MM.1S (cell line): Measurements from ENCODE around the gene DNASE1L3.
"Not testable (repeated sequence)": the region's sequence is repeated elsewhere in the genome, so short reads cannot be mapped to it uniquely, and the experiment has no call there.

Experiments
- DNase-seq: peaks from one replicate; pipeline ENCODE4 v3.0.0-alpha.2; 2015
- H2AFZ ChIP-seq: fragments of 300-600 bp; sonication (generic); 2 replicates; pipeline ENCODE4 v1.6.0; 2016; ENCODE audit warnings: antibody characterized with exemption, low read length
- H3F3A ChIP-seq: fragments of 300-600 bp; sonication (generic); 2 replicates; pipeline ENCODE4 v1.6.1; 2016; ENCODE audit warnings: mild to moderate bottlenecking, antibody characterized with exemption, low read length, moderate library complexity, mixed read lengths; ENCODE audit not compliant: insufficient read depth
- H3K27ac ChIP-seq: fragments of 300-600 bp; sonication (generic); 2 replicates; pipeline ENCODE4 v1.5.1; 2016; ENCODE audit warnings: mild to moderate bottlenecking, low read length
- H3K27me3 ChIP-seq: fragments of 300-600 bp; sonication (generic); replicated peaks from 2 replicates; pipeline ENCODE4 v1.6.0; 2016; ENCODE audit warnings: low read length; ENCODE audit not compliant: insufficient read depth
- H3K36me3 ChIP-seq: fragments of 300-600 bp; sonication (generic); replicated peaks from 2 replicates; pipeline ENCODE4 v1.6.1; 2016; ENCODE audit warnings: mild to moderate bottlenecking, low read length, mixed read lengths; ENCODE audit not compliant: insufficient read depth
- H3K4me1 ChIP-seq: fragments of 300-600 bp; sonication (generic); 2 replicates; pipeline ENCODE4 v1.6.1; 2016; ENCODE audit warnings: low read length, mixed read lengths
- H3K4me2 ChIP-seq: fragments of 300-600 bp; sonication (generic); 2 replicates; pipeline ENCODE4 v1.6.0; 2016; ENCODE audit warnings: low read depth, low read length
- H3K4me3 ChIP-seq: fragments of 300-600 bp; sonication (generic); 2 replicates; pipeline ENCODE4 v1.5.1; 2016; ENCODE audit warnings: low read length, mixed read lengths
- H3K79me2 ChIP-seq: fragments of 300-600 bp; sonication (generic); 2 replicates; pipeline ENCODE4 v1.6.1; 2016; ENCODE audit warnings: mixed run types, low read length, mixed read lengths
- H3K9ac ChIP-seq: fragments of 300-600 bp; sonication (generic); 2 replicates; pipeline ENCODE4 v1.6.1; 2016; ENCODE audit warnings: low read length, mixed read lengths
- H3K9me2 ChIP-seq: fragments of 300-600 bp; sonication (generic); replicated peaks from 2 replicates; pipeline ENCODE4 v1.6.1; 2016; ENCODE audit warnings: mild to moderate bottlenecking, low read length, mixed read lengths; ENCODE audit not compliant: insufficient read depth
- H3K9me3 ChIP-seq: fragments of 300-600 bp; sonication (generic); replicated peaks from 2 replicates; pipeline ENCODE4 v1.6.1; 2016; ENCODE audit warnings: mild to moderate bottlenecking, low read length, mixed read lengths; ENCODE audit not compliant: insufficient read depth
- H4K20me1 ChIP-seq: fragments of 300-600 bp; sonication (generic); 2 replicates; pipeline ENCODE4 v1.6.1; 2016; ENCODE audit warnings: mild to moderate bottlenecking, low read length, moderate library complexity, mixed read lengths; ENCODE audit not compliant: insufficient read depth
- CTCF ChIP-seq: fragments of 300-600 bp; sonication (generic); IDR thresholded peaks from 2 replicates; pipeline ENCODE4 v1.5.1; 2016; ENCODE audit warnings: antibody characterized with exemption, low read length, mixed read lengths
- EZH2 ChIP-seq: fragments of 300-600 bp; sonication (generic); optimal IDR thresholded peaks from 2 replicates; pipeline ENCODE3; 2017; ENCODE audit warnings: low read depth, mild to moderate bottlenecking, antibody characterized with exemption, low read length, mixed read lengths
- EZH2phosphoT487 ChIP-seq: fragments of 300-600 bp; sonication (generic); IDR thresholded peaks from 2 replicates; pipeline ENCODE4 v1.6.1; 2018; ENCODE audit warnings: antibody characterized with exemption, low read length

DNASE1L3 gene

GRCh38 chr3:58231666-58232065, 20.9 kb upstream of the DNASE1L3 start:
- Histone ChIP-seq H3K4me1 (no peaks in the 10 kb centered on the region), H3K4me2 (no peak overlapping the region), H3K27ac (no peak overlapping the region), H4K20me1 (no peaks in the 10 kb centered on the region), H3K79me2 (no peaks in the 10 kb centered on the region), H3F3A (no peaks in the 10 kb centered on the region), H3K27me3 (no peaks in the 10 kb centered on the region; the same call in 1 of the 2 replicates), H3K9me2 (no peaks in the 10 kb centered on the region), H3K9me3 (no peaks in the 10 kb centered on the region), H3K9ac (no peak overlapping the region), H3K36me3 (no peaks in the 10 kb centered on the region), H2AFZ (no peak overlapping the region), H3K4me3 (no peak overlapping the region)
- TF ChIP-seq EZH2 (no peak), EZH2phosphoT487 (no peak)
- DNase-seq, result no peak

- Histone ChIP-seq H3K9ac (no peak overlapping the region), H3K36me3 (no peaks in the 10 kb centered on the region), H3K9me3 (no peaks in the 10 kb centered on the region), H3K79me2 (no peaks in the 10 kb centered on the region), H3K4me2 (no peak overlapping the region), H4K20me1 (no peaks in the 10 kb centered on the region), H3K27ac (no peak overlapping the region), H2AFZ (no peak overlapping the region), H3K9me2 (no peaks in the 10 kb centered on the region), H3K4me3 (no peak overlapping the region), H3K4me1 (no peaks in the 10 kb centered on the region), H3F3A (no peaks in the 10 kb centered on the region), H3K27me3 (no peaks in the 10 kb centered on the region; the same call in 1 of the 2 replicates)
- no peak for TF ChIP-seq CTCF
- no peak for TF ChIP-seq EZH2phosphoT487
- no peak for TF ChIP-seq EZH2
- no peak for DNase-seq
Measured at GRCh38 chr3:58230876-58231552, 20.2 kb upstream of the DNASE1L3 start.

DNA sequence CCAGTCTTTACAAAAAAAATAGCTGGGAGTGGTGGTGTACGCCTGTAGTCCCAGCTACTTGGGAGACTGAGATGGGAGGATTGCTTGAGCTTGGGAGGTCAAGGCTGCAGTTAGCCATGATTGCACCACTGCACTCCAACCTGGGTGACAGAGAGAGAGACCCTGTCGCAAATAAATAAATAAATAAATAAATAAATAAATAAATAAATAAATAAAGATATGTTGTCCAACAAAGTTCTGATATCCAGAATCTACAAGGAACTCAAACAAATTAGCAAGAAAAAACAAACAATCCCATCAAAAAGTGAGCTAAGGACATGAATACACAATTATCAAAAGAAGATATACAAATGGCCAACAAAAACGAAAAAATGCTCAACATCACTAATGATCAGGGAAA, 17.2 kb upstream of the DNASE1L3 start:
- H3K9me3 ChIP-seq, H3K4me1 ChIP-seq, H3K4me2 ChIP-seq, H3K9me2 ChIP-seq, H3F3A ChIP-seq, H4K20me1 ChIP-seq, DNase-seq, H3K4me3 ChIP-seq, H3K36me3 ChIP-seq, H3K27me3 ChIP-seq, H3K79me2 ChIP-seq, H2AFZ ChIP-seq, H3K9ac ChIP-seq, H3K27ac ChIP-seq: not testable (repeated sequence)

DNA sequence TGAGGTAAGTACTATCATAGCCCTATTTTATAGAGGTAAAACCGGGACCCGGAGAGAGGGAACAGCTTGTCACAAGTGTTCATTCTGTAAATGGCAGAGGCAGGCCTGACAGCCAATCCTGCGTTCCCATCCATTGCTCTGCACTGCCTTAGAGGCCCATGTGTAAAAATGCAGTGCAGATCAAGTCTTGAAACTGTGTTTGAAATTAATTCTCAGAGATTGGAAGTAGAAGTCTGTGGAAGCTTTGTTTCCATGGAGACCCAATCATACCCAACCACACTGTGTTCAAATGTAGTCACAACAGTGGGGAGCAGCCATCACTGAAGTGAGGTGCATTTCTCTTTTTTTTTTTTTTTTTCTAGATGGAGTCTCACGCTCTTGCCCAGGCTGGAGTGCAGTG, 13.1 kb upstream of the DNASE1L3 start:
- H3K79me2 ChIP-seq, result no peaks in the 10 kb centered on the region
- H4K20me1 ChIP-seq, result no peaks in the 10 kb centered on the region
- no peaks in the 10 kb centered on the region for H3K27me3 ChIP-seq
- no peak for DNase-seq
- no peak for TF ChIP-seq EZH2
- no peak for TF ChIP-seq EZH2phosphoT487
- TF ChIP-seq CTCF, result no peak
- H3K4me1 ChIP-seq, result no peaks in the 10 kb centered on the region
- H2AFZ ChIP-seq, result no peak overlapping the region
- no peak overlapping the region for H3K27ac ChIP-seq
- H3K9me3 ChIP-seq, result no peaks in the 10 kb centered on the region
- H3K36me3 ChIP-seq, result no peaks in the 10 kb centered on the region
- no peak overlapping the region for H3K9ac ChIP-seq
- no peaks in the 10 kb centered on the region for H3F3A ChIP-seq
- no peaks in the 10 kb centered on the region for H3K9me2 ChIP-seq
- no peak overlapping the region for H3K4me2 ChIP-seq
- H3K4me3 ChIP-seq, result no peak overlapping the region
